Smooth muscle cell (in vitro differentiated cells): Measurements from ENCODE around the gene MRPS18A. TPM values are rescaled to one million over a fixed set of nuclear protein-coding genes. Genes with fewer than 3 reads are reported as not detected.

Experiments used
- DNase-seq: peaks from one replicate; lab custom pipeline; 2025; ENCODE audit not compliant: unreplicated experiment; lab: John Stamatoyannopoulos, UW
- H2AFZ ChIP-seq: fragments of 200-600 bp; sonication (generic); 2 replicates; pipeline ENCODE4 v1.6.0; 2016; ENCODE audit warnings: antibody characterized with exemption, low read depth, mild to moderate bottlenecking
- H3F3A ChIP-seq: fragments of 200-600 bp; sonication (generic); 2 replicates; pipeline ENCODE4 v1.6.0; 2017; ENCODE audit warnings: antibody characterized with exemption, low read depth
- H3K27ac ChIP-seq: fragments of 200-600 bp; sonication (generic); 2 replicates; pipeline ENCODE4 v1.5.1; 2016; ENCODE audit warnings: low read depth, mild to moderate bottlenecking
- H3K27me3 ChIP-seq: fragments of 200-600 bp; sonication (generic); 2 replicates; pipeline ENCODE4 v1.6.1; 2016; ENCODE audit warnings: low read depth, mild to moderate bottlenecking
- H3K36me3 ChIP-seq: fragments of 200-600 bp; sonication (generic); 2 replicates; pipeline ENCODE4 v1.5.1; 2016; ENCODE audit warnings: low read depth
- H3K4me1 ChIP-seq: fragments of 200-600 bp; sonication (generic); 2 replicates; pipeline ENCODE4 v1.5.1; 2016; ENCODE audit warnings: low read depth
- H3K4me2 ChIP-seq: fragments of 200-600 bp; sonication (generic); 2 replicates; pipeline ENCODE4 v1.6.0; 2016; ENCODE audit warnings: mild to moderate bottlenecking
- H3K4me3 ChIP-seq: fragments of 200-600 bp; sonication (generic); 2 replicates; pipeline ENCODE4 v1.5.1; 2016; ENCODE audit warnings: mild to moderate bottlenecking
- H3K79me2 ChIP-seq: fragments of 200-600 bp; sonication (generic); 2 replicates; pipeline ENCODE4 v1.6.0; 2016; ENCODE audit warnings: low read depth, mild to moderate bottlenecking
- H3K9ac ChIP-seq: fragments of 200-600 bp; sonication (generic); 2 replicates; pipeline ENCODE4 v1.6.0; 2016; ENCODE audit warnings: low read depth
- H3K9me3 ChIP-seq: fragments of 200-600 bp; sonication (generic); replicated peaks from 2 replicates; pipeline ENCODE4 v1.5.1; 2016; ENCODE audit warnings: low read depth
- H4K20me1 ChIP-seq: fragments of 200-600 bp; sonication (generic); 2 replicates; pipeline ENCODE4 v1.6.0; 2016; ENCODE audit warnings: low read depth
- CTCF ChIP-seq: fragments of 200-600 bp; sonication (generic); IDR thresholded peaks from 2 replicates; pipeline ENCODE4 v1.5.1; 2017; ENCODE audit warnings: borderline replicate concordance, mild to moderate bottlenecking, antibody characterized with exemption; ENCODE audit not compliant: insufficient read depth, poor library complexity, severe bottlenecking
- WGBS: methylation state at CpG from one replicate; pipeline ENCODE4 v1.1.7; 2016; ENCODE audit warnings: low lambda C conversion rate; 5-methylcytosine and 5-hydroxymethylcytosine counted together
- polyA plus RNA-seq: library from polyadenylated mRNA; unstranded; fragments of >200 nt; fragmentation: Nextera tagmentation; extraction: Ambion mirVana; gene quantifications from 2 replicates; pipeline ENCODE4 v1.2.1, GENCODE V29; 2016
- total RNA-seq: library from RNA; depleted of rRNA; stranded (reverse); fragments of >200 nt; gene quantifications from 2 replicates; pipeline ENCODE4 v1.2.3, GENCODE V29; 2014

The MRPS18A gene
- total and polyA plus RNA-seq, 2 experiments from 2014 or later, result 40.4 to 59.9 TPM

- WGBS, result 42% methylated on average over 7 of the region's 7 CpGs
- H2AFZ ChIP-seq, result no peak overlapping the region
These were observed 12.1 kb upstream of the MRPS18A start for GRCh38 chr6:43699564-43700186.

GRCh38 chr6:43698584-43699349 is 11.2 kb upstream of the MRPS18A start:
- Histone ChIP-seq H3K36me3 (no peaks in the 10 kb centered on the region), H4K20me1 (no peaks in the 10 kb centered on the region), H3K9me3 (no peaks in the 10 kb centered on the region), H3F3A (peaks cover 24% of the 10 kb centered on the region), H3K9ac (no peak overlapping the region), H3K79me2 (no peaks in the 10 kb centered on the region), H3K4me3 (no peak overlapping the region), H3K4me1 (peaks cover 39% of the 10 kb centered on the region), H3K4me2 (peak overlapping the region; percentile 66), H3K27ac (peak overlapping the region; percentile 21), H3K27me3 (no peaks in the 10 kb centered on the region), H2AFZ (no peak overlapping the region)
- WGBS, result 39% methylated on average over 8 of the region's 8 CpGs
- no peak for DNase-seq
- no peak for TF ChIP-seq CTCF

More at GRCh38 chr6:43699564-43700186, 12.1 kb upstream of the MRPS18A start:
- H3K4me2 ChIP-seq, result peak overlapping the region; percentile 27
- no peaks in the 10 kb centered on the region for H3K9me3 ChIP-seq
- no peaks in the 10 kb centered on the region for H3K79me2 ChIP-seq
- no peaks in the 10 kb centered on the region for H3K27me3 ChIP-seq
- H4K20me1 ChIP-seq, result no peaks in the 10 kb centered on the region
- no peak overlapping the region for H3K9ac ChIP-seq
- peaks cover 39% of the 10 kb centered on the region for H3K4me1 ChIP-seq
- DNase-seq, result no peak
- H3K36me3 ChIP-seq, result no peaks in the 10 kb centered on the region
- no peak for TF ChIP-seq CTCF
- no peak overlapping the region for H3K4me3 ChIP-seq
- peaks cover 26% of the 10 kb centered on the region for H3F3A ChIP-seq
- H3K27ac ChIP-seq, result peak overlapping the region; percentile 21

- no peak overlapping the region for H2AFZ ChIP-seq
- H4K20me1 ChIP-seq, result no peaks in the 10 kb centered on the region
- peaks cover 19% of the 10 kb centered on the region for H3F3A ChIP-seq
- no peaks in the 10 kb centered on the region for H3K79me2 ChIP-seq
- DNase-seq, result no peak
- H3K27me3 ChIP-seq, result no peaks in the 10 kb centered on the region
- WGBS, result 27% methylated on average over 3 of the region's 3 CpGs
- peaks cover 29% of the 10 kb centered on the region for H3K4me1 ChIP-seq
- H3K9me3 ChIP-seq, result no peaks in the 10 kb centered on the region
- H3K9ac ChIP-seq, result no peak overlapping the region
- H3K27ac ChIP-seq, result no peak overlapping the region
- TF ChIP-seq CTCF, result no peak
- no peak overlapping the region for H3K4me3 ChIP-seq
- no peak overlapping the region for H3K4me2 ChIP-seq
- no peaks in the 10 kb centered on the region for H3K36me3 ChIP-seq
These were observed 9.8 kb upstream of the MRPS18A start for GRCh38 chr6:43697421-43697820.
